Right renal pelvis (tissue), 4 donors: ENCODE measurements around the gene ECSCR. TPM values are rescaled to one million over a fixed set of nuclear protein-coding genes. Genes with fewer than 3 reads are reported as not detected.
"Not testable (repeated sequence)": the region's sequence is repeated elsewhere in the genome, so short reads cannot be mapped to it uniquely, and the experiment has no call there.

Experiments used
- DNase-seq, 4 donors: peaks; one replicate each; pipeline ENCODE4 v3.0.0-alpha.2; 2013; ENCODE audit warnings: low read depth in 4 of 4, low spot score in 3 of 4, missing footprints in 1 of 4
- polyA plus RNA-seq, 4 donors: library from polyadenylated mRNA; unstranded; fragments of 120-200 nt; gene quantifications; one replicate each; pipeline ENCODE4 v1.2.1, GENCODE V29; 2013; ENCODE audit not compliant: insufficient read length in 4 of 4

Gene ECSCR
- polyA plus RNA-seq, 4 donors, result 25.6 to 27.8 (median 26.0) TPM

GRCh38 chr5:139414581-139415130 lies 47.9 kb downstream of the ECSCR start:
- no peak for DNase-seq

DNA sequence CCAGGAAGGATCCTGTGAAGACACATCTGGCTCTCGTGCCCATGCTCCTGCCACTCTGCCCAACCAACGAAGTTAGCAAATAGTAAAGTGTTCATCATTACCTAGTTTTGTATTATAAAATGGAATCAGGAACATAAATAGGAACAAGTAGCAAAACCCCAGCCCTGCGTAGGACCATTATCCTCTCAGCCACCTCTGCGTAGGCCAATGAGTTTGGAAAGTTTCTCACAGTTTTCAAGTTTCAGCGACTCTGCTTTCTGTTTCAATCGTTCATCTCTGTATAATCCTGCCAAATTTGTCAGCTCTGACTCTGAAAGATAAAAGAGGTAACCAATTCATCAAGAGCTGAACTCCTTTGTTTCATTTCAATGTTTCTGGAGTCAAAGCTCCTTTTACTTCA lies 48.6 kb downstream of the ECSCR start:
- DNase-seq, result no peak

DNA sequence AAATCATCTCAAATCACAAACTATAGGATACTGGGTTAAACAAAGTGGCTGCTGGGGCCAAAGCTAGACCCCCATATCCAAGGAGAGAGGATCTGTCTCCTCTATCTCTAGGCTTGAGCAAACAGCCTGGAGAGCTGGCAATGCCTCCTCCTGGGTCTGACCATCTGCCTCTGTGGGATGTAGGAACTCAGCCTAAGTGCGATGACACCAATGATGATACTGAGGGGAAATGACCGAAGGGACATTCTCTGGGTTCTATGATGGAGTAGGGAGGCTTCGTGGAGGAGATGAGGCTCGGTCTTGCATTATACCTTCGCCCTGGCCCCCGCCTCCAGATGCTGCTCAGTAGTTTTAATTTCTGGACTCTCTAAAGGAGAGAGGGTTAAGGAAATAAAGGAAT lies 49.4 kb downstream of the ECSCR start:
- DNase-seq, result no peak

GRCh38 chr5:139410993-139411828 lies 51.3 kb downstream of the ECSCR start:
- DNase-seq, result no peak

DNA sequence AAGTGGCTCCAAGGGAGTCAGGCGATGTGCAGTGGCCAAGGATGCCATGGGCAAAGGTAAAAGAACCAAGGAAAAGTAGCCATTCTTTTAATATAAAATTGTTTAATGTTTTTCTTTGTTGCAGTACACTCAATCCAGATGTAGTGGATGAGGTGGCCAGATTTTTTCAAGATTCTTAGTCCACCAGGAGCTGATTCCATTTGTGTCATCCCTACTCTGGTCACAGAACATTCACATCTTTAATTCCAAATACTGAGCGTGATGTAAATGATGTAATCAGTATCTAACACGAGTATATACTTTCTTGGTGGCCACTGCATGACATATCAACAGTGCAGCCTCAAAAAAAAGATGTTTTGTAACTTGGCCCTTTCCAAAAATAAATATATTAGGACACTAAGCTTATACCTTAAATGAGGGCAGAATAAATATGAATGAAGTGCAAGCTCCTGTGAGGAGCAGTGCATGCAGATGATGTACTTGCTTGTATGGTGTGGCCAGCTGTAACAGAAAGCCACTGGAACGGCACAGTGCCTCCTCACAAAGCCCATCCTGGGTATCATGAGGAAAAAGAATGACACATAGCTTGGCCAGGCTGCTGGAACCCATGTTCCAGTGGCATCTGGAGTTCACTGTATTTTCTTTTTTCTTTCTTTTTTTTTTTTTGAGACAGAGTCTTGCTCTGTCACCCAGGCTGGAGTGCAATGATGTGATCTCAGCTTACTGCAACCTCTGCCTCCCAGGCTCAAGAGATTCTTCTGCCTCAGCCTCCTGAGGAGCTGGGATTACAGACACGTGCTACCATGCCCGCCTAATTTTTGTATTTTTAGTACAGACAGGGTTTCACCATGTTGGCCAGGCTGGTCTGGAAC lies 52.2 kb downstream of the ECSCR start:
- no peak for DNase-seq

- DNase-seq, result not testable (repeated sequence)
Measured at GRCh38 chr5:139409116-139409515, 53.4 kb downstream of the ECSCR start.

GRCh38 chr5:139408191-139408590 lies 54.4 kb downstream of the ECSCR start:
- no peak for DNase-seq

- no peak for DNase-seq
Measured at GRCh38 chr5:139407517-139407916, 55.0 kb downstream of the ECSCR start.

GRCh38 chr5:139406963-139407362 lies 55.6 kb downstream of the ECSCR start:
- DNase-seq, result no peak

GRCh38 chr5:139404484-139404840 lies 58.1 kb downstream of the ECSCR start:
- DNase-seq, result no peak

DNA sequence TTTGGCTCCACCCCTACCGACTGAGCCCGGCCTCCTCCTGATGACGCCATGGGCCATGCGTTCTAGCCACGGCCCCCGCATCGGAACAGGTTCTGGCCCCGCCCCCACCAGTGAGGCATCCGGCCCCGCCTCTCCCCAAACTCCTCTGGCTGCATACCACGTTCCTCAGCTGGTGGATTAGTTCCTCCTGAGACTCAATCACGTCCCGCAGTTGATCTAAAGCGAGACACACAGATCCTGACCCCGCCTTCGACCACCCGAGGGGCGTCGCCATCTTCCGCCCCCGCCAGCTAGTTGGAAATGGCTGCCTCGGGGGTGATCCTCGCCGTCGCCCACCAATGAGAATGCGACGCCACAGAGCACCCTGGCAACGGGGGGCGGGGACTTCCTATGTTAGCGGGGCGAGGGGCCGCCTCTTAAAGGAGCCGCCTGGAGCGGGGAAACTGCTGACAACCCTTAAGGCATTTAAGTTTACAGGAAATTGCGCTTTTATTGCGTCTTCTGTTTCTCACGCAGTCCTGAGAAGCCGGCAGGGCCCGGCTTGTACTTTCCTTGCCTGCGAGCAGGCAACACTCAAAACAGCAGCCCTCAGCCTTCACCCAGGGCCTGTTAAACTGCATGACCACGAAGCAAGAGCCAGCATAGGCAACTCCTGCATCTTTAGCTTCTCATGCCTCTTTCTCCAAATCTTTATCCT lies 58.6 kb downstream of the ECSCR start, which contains the start of gene SPATA24:
Gene SPATA24 (minus strand): TSS at position 303 of the 697 bp plus-strand sequence. CDS start 29 bp downstream, at position 274.
- DNase-seq, result peak; percentile 95 to 98 (median 96)

DNA sequence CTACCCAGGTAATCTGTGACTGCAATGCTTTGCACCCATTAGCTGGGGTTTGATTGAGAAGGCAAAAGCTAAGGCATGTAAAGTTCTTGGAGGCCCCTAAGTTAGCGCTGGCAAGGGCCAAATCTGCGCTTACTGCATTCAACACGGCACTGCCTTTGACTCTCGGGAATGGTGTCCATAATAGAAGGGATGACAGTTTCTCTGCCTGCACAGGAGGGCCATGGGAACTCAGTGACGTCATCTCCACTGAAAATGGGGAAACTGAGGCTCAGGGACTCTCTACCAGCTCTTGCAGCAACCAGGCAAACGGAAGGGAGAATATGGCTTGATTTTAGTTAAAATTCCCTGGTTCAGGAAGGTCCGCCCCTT lies 59.1 kb downstream of the ECSCR start:
- no peak for DNase-seq

- no peak for DNase-seq
Measured at GRCh38 chr5:139402561-139403158, 59.9 kb downstream of the ECSCR start.

GRCh38 chr5:139401546-139401945 lies 61.0 kb downstream of the ECSCR start:
- DNase-seq, result no peak

DNA sequence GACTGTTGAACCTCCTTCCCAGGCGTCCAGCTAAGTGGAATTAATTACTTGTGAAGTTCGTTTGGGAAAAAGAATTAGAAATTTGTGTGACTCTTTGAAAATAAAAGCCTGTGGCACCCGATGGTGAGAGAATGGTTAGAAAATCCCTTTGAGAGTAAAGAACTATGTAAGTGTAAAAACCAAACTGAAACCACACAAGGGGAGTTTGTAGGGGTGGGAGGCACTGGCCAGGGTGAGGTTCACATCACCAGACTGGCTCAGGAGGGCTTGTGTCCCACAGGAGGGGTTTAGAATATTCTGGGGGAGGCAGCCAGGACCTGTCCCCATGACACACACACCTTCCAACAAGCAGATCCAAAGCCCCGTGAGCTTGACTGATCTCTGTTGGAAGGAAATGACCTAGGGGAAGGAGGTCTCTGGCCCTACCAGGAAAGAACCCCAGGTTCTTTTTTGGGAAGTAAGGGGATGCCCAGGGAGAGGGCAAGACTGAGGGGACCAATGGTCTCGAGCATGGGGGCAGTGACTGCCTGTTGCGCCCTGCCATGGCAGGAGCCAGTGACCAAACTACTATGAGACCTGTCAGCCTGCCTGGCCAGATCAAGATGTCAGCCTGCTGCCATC lies 62.9 kb downstream of the ECSCR start:
- no peak for DNase-seq

Other genes with a start within 250 kb of the ECSCR start
- 100 to 1,000 TPM; 600 to 777 (median 751) TPM for gene MATR3, start 169.0 kb downstream of the ECSCR start, polyA plus RNA-seq
- 100 to 1,000 TPM; 165 to 197 (median 196) TPM for gene PAIP2, start 120.9 kb downstream of the ECSCR start, polyA plus RNA-seq
- 10 to 100 TPM; 11.7 to 17.0 (median 14.5) TPM for gene SLC23A1, start 79.4 kb downstream of the ECSCR start, polyA plus RNA-seq
- under 1 TPM; 0.60 to 0.95 (median 0.72) TPM for gene MZB1, start 72.8 kb downstream of the ECSCR start, polyA plus RNA-seq
- gene PROB1, start 67.6 kb downstream of the ECSCR start, polyA plus RNA-seq, result 1 to 10 TPM; 1.7 to 3.4 (median 2.1) TPM
- 10 to 100 TPM in 3 of 4 donors, 1 to 10 TPM in 1; 9.6 to 13.8 (median 11.7) TPM for gene SPATA24, start 58.7 kb downstream of the ECSCR start, polyA plus RNA-seq
- 10 to 100 TPM; 27.1 to 36.0 (median 31.5) TPM for gene DNAJC18, start 23.2 kb downstream of the ECSCR start, polyA plus RNA-seq
- under 1 TPM in 1 of 4 donors, not detected in 3; 0.03 TPM for gene SMIM33, start 8.3 kb upstream of the ECSCR start, polyA plus RNA-seq
- gene STING1, start 20.0 kb upstream of the ECSCR start, polyA plus RNA-seq, result 10 to 100 TPM; 28.0 to 35.8 (median 31.7) TPM
- gene UBE2D2, start 98.6 kb upstream of the ECSCR start, polyA plus RNA-seq, result 100 to 1,000 TPM; 153 to 209 (median 197) TPM
- 100 to 1,000 TPM; 219 to 241 (median 229) TPM for gene CXXC5, start 185.6 kb upstream of the ECSCR start, polyA plus RNA-seq